Measurements from ENCODE around the gene PCDH1. TPM values are rescaled to one million over a fixed set of nuclear protein-coding genes. Genes with fewer than 3 reads are reported as not detected.

Gene PCDH1
- total and polyA plus RNA-seq, 7 donors = 8.6 to 47.2 (median 13.2) TPM

GRCh38 chr5:141810702-141811101 is 67.5 kb downstream of the PCDH1 start:
- H3K4me1 ChIP-seq = peaks cover 0 to 14% (median 7%) of the 10 kb centered on the region in 4 donors
- no peaks in the 10 kb centered on the region for H3K36me3 ChIP-seq
- DNase-seq = no peak
- peaks cover 6 to 81% (median 18%) of the 10 kb centered on the region in 3 donors for H3K27me3 ChIP-seq
- whole genome bisulfite sequencing, 2 donors = 85 to 87% methylated on average over 3 of the region's 3 CpGs
- no peak for TF ChIP-seq POLR2A (IDR thresholded peaks at IDR 0.05)
- no peak for TF ChIP-seq CTCF (IDR thresholded peaks at IDR 0.05)
- no peak for TF ChIP-seq EP300 (IDR thresholded peaks at IDR 0.05)
- TF ChIP-seq POLR2AphosphoS5 (IDR thresholded peaks at IDR 0.05) = no peak
- no peak overlapping the region for H3K4me3 ChIP-seq
- intact Hi-C loops (cut with DNase I) = no loop called here
- H3K9me3 ChIP-seq = no peaks in the 10 kb centered on the region
- no peak overlapping the region for H3K27ac ChIP-seq

- peaks cover 6 to 80% (median 18%) of the 10 kb centered on the region in 3 donors for H3K27me3 ChIP-seq
- peaks cover 0 to 14% (median 7%) of the 10 kb centered on the region in 4 donors for H3K4me1 ChIP-seq
- DNase-seq = no peak
- 75% methylated on average over 15 of the region's 15 CpGs for WGBS, 2 donors
- H3K4me3 ChIP-seq = no peak overlapping the region
- TF ChIP-seq EP300 (IDR thresholded peaks at IDR 0.05) = no peak
- TF ChIP-seq POLR2A (IDR thresholded peaks at IDR 0.05) = no peak
- TF ChIP-seq CTCF (IDR thresholded peaks at IDR 0.05) = no peak
- TF ChIP-seq POLR2AphosphoS5 (IDR thresholded peaks at IDR 0.05) = no peak
- intact Hi-C loops (cut with DNase I) = no loop called here
- H3K36me3 ChIP-seq = no peaks in the 10 kb centered on the region
- no peaks in the 10 kb centered on the region for H3K9me3 ChIP-seq
- no peak overlapping the region for H3K27ac ChIP-seq
Measured at GRCh38 chr5:141809380-141810096, 68.7 kb downstream of the PCDH1 start.

- no peaks in the 10 kb centered on the region for H3K9me3 ChIP-seq
- WGBS, 2 donors = 84 to 88% methylated on average over 2 of the region's 2 CpGs
- H3K4me1 ChIP-seq = peaks cover 0 to 14% (median 7%) of the 10 kb centered on the region in 4 donors
- no peaks in the 10 kb centered on the region for H3K36me3 ChIP-seq
- no peak overlapping the region for H3K4me3 ChIP-seq
- DNase-seq = no peak
- peaks cover 6 to 79% (median 18%) of the 10 kb centered on the region in 3 donors for H3K27me3 ChIP-seq
- intact Hi-C loops (cut with DNase I) = no loop called here
- no peak overlapping the region for H3K27ac ChIP-seq
- no peak for TF ChIP-seq POLR2A (IDR thresholded peaks at IDR 0.05)
- TF ChIP-seq CTCF (IDR thresholded peaks at IDR 0.05) = no peak
- TF ChIP-seq EP300 (IDR thresholded peaks at IDR 0.05) = no peak
- no peak for TF ChIP-seq POLR2AphosphoS5 (IDR thresholded peaks at IDR 0.05)
Measured at GRCh38 chr5:141808857-141809256, 69.4 kb downstream of the PCDH1 start.

GRCh38 chr5:141807732-141808131 is 70.5 kb downstream of the PCDH1 start:
- intact Hi-C loops (cut with DNase I) = no loop called here
- WGBS, 2 donors = 65 to 70% methylated on average over 6 of the region's 6 CpGs
- H3K36me3 ChIP-seq = no peaks in the 10 kb centered on the region

More at GRCh38 chr5:141807732-141808131, 70.5 kb downstream of the PCDH1 start:
- no peak for TF ChIP-seq CTCF (IDR thresholded peaks at IDR 0.05)
- no peak for DNase-seq
- peaks cover 7 to 72% (median 18%) of the 10 kb centered on the region in 3 donors for H3K27me3 ChIP-seq
- H3K9me3 ChIP-seq = no peaks in the 10 kb centered on the region
- peaks cover 0 to 14% (median 7%) of the 10 kb centered on the region in 4 donors for H3K4me1 ChIP-seq
- H3K4me3 ChIP-seq = no peak overlapping the region
- H3K27ac ChIP-seq = no peak overlapping the region
